Activated CD4-positive, alpha-beta T cell treated with anti-CD3 and anti-CD28 coated beads, Interleukin-10, Interleukin-2, amounts not matched to agents 100 ng/mL and 50 ng/mL, durations not matched to agents 16 hours and 8 hours (primary cell): ENCODE results near the gene GRIP2.
A peak's percentile ranks its signal among the peaks of the same experiment; 100 is the strongest.

Experiments
- DNase-seq: peaks from one replicate; pipeline ENCODE4 v3.0.0-alpha.2; 2020

The GRIP2 gene

DNA sequence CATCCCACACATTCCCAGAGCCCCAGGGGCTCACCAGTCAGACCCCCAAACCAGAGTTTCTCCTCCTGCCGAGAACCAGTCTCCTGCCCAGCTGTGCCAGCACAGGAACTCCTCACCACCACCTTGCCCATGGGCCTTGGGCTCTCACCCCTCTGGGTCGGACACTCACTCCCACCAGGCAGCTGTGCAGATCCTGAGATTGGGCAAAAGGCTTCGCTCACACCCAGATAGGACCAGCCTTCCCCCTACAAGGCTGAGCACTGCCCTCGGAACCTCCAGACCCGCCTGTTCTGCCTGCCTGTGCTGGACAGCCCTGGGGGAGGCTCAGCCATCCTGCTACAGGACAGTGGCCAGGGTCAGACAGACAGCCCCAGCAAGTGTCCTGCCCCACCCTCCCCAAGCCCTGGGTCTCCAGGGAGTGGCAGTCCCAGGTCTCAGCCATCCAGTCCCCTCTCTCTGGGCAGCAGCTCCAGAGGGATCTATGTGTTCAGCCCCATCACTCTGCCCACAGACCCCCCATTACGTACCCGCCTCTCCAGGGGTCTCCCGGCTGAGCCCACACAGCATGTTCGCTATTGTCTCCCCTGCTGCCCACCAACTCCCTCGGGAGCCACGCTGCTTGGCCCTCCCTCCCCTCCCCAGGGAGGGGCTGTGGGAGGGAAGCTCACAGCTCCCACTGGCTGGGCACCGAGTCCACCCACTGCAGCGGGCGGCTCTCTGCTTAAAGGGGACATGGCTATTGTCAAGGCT, at the start of gene GRIP2:
GRIP2 (minus strand) TSS at position 601 of the 750 bp plus-strand sequence; CDS start at position 567, 34 bp downstream.
- no peak for DNase-seq

DNA sequence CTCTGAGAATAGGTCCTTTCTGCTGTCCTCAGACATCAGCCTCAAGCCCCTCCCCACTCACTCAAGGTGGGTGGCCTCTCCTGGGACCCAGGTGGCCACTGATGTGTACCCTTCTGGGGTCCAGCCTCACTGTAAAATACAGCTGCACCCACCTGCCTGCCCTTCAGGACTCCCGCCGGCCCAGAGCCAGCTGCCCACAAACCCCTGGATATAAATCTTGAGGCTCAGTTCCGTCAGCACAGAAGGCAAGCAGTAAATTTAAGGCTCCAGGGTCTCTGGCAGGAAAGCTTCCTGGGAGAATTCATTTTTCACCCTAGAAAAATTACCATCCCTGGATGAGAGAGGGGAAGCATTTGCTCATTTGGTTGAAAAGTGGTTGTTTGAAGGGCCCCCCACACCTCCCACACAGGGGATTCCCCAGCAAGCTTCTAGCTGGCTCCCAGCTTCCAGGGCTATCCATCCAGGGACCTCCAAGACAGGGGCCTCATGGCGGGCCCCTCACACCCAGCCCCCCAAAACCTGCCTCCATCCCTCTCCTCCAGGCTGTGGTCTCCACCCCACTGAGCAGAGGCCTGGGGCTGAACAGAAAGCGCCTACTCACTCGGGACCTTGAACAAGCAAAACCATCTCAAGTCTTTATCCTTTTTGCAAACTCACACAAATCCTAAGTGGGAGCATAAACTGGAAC, 48.4 kb upstream of the GRIP2 start:
- DNase-seq, result no peak

DNA sequence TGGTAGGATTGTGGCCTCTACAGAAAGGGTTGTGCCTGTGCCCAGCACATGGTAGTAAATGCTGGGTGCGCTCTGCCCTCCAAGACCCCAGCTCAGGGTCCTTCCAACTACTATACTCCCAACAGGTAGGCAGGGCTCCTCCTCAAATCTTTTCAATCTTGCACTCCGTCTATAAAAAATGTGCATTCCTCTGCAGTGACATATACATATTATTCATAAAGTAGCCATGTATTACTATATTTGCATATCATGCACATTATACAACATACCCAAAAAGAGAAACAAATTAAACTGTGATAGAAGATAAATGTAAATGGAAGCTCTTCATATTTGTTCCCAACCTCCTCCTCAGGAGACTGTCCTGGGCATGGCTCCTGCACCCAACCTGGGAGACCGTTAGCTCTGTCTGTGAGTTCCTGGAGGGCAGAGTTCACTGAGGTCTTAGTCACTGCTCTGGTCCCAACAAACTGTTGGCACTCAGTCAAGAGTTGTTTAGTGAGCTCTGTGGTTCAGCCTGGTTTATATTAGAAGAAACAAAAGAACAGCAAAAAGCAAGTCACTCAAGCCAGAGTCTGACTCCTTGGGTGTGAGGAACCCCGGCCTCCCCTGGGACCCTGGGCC, 47.7 kb upstream of the GRIP2 start:
- DNase-seq, result no peak

DNA sequence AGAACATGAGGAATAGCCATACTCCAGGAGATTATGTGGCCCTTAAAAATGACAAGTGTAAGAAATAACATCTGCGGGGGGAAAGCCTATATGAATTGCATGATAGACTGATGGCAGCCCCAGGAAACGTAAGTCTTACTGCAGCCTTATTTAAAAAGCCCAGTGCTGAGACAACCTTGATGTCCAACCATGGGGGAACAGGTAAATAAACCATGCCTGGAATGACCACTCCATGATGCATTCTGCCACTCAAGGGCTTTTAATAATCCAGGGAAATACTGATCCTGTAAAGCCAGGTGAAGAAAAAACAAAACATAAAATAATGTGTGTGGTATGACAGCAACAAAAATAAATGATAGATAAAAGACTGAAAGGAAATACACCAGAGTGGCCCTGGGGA, 46.5 kb upstream of the GRIP2 start:
- DNase-seq, result no peak

DNA sequence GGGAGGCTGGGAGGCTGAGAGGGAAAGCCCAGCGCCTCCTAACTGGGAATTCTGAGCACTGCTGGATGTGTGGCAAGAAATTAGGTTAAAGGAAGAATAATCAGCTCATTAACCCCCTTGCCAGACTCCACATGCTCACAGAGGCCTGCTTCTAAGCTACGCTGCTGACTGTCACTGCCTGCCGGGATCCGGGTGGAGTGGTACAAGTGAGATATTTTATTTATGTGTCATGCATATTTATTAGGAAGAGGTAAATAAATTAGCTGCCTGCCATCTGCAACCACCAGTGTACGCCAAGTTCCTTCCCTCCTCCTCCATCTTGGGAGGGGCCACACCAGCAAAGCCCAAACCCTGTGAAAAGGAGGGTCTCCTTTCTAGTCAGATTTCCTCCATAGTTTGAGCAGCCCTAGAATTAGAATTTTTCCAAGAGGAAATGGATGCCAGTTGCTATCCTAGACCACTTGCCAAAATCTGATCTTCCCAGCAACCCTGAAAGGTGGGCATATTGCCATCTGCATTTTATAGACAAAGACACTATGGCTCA, 43.5 kb upstream of the GRIP2 start:
- DNase-seq, result no peak

DNA sequence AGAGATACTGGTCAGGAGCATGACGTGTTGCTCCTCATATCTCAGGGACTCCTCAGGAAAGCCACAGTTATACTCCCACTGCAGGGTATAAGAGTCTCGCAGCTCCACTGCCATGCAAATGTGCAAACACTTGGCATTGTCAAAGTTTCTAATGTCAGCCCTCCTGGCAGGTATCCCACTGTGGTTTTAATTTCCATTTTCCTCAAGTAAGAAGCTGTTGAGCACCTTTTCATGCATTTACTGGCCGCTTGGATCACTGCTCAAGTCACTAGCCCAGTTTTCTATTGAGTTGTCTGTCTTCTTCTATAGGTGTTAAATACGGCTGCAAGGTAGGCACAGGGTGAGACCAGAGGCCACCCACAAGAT, 41.9 kb upstream of the GRIP2 start:
- no peak for DNase-seq

DNA sequence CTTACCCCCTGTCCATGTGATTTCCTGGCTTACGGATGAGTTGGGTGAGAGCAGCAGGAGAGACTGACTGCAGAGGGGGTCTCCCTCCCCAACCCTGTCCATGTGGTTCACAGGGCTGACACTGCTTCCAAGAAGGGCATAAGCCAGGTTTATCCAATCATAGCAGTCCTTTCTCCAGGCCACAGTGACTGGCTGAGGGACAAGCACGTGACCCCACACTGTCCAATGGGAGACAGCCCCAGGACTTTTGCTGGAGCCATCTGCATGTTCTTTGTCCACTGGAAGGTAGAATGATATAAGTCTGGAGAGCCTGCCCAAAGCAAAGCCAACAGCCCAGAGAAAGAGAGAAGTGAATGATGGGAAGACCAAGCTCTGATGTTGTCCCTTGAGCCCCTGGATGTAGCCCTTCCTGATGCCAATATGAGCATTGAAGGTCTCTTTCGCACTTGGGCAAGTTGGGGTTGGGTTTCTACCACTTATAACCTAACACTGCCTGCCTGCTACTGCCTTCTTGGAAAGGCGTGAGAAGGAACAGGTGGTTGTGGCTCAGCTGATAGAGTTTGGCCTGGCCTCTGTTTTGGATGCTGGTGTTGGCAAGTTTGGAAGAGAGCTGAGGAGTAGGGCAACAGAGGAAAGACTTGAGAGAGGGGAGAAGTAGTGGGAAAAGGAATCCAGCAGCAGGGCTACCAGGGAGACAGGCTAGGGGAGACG, 41.3 kb upstream of the GRIP2 start:
- DNase-seq, result no peak

DNA sequence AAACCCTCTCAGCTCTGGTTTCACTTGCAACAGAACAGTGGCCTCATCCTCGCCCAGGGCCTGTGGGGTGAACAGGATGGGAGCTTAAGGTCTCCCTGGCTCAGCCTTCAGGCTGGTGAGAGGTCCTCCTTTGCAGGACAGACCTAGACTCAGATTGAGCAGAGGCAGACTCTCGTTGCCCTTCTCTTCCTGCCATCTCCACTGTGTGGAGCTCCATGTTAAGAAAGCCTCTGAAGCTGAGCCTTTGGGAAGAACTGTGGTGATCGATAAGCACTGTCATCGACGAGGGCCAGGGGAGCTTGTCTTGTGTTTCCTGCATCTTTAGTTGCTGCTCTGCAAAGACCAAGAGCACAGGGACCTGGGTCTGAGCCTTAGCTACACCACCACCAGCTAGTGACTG, 37.8 kb upstream of the GRIP2 start:
- no peak for DNase-seq

DNA sequence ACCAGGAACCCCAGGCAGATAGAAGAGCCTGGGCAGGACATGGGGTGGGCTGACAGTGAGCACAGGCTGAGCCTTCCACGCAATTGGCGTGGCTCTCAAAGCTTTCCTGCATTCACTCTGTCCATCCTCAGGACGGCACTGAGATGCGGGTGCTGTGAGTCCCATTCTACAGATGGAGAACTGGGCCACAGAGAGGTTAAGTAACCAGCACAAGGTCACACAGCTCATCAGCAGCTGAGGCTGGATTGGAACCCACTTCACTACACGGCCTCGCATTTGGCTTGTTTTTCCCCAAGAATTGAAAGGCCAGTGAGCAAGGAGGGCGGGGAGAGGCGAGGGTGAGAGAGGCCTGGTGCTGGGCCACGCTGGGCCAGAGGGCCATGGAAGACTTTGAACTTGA, 36.0 kb upstream of the GRIP2 start:
- DNase-seq, result no peak

DNA sequence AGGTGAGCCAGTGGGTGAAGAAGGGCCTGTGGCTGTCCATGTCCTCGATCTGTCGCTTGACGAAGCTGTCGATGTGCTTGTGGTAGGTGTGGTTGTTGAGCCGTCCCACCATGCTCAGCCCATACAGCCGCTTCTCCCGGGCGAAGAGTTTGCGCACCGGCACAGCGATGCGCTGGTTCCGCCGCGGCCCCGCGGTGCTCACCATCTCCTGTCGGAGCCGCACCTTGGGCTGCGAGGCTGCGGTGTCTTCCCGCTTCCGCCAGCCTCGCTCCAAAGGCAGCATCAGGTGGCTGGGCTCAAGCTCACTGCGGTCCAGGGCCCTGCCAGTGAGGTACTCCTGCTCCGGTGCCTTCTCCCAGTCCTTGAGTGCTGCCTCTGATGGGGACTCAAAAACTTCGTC, 34.0 kb upstream of the GRIP2 start:
- DNase-seq, result no peak

DNA sequence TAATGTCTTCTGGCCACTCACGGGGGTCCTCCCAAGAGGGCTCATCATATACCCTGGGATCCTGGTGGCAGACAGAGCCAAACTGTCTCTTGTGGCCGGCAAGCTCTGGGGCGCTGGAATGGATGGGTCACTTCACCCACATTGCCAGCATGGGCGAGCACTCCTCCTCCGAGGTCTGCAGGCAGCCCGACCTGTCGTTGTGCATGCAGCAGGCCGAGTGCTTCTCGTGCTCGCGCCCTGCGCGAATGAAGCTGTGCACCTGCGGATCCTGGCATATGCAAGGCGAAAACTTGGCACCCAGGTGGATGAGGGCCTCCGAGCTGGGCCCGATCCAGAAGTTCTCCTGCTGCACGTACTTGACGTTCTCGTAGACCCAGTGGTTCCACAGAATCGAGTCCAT, 33.6 kb upstream of the GRIP2 start:
- DNase-seq, result no peak

DNA sequence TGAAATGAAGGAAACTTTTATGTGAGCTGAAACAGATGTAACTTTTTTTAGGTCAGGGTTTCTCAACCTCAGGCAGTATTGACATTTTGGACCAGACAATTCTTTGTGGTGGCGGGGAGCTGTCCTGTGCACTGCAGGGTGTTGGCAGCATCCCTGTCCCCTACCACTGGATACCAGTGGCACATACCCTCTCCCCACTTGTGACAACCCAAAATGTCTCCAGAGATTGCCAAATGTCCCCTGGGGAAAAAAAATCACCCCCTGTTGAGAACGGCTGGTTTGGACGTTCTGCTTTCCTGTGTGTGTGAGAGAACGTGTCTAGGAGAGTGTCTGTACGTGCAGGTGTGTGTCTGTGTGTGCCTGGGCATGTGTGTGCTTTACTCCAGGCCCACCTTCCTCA, 30.7 kb upstream of the GRIP2 start:
- no peak for DNase-seq

DNA sequence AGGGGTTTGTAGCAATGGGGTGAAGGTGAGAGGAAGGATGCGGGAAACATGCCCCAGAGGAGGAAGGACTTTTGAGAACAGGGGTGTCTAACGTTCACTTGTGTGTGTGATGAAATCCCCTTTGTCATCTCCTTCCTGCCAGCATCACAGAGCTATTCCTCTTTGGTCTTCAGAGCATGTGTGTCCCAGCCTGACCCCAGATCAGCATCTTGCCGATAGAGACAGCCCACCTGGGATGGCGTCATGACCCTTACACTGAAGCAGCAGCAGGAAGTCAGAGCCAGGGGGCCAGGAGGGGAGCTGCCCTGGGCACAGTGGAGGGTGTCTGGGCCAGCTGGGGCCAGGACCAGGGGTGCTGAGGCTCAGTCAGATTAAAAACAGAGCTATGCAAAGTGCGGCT, 29.9 kb upstream of the GRIP2 start:
- DNase-seq, result peak; percentile 4

DNA sequence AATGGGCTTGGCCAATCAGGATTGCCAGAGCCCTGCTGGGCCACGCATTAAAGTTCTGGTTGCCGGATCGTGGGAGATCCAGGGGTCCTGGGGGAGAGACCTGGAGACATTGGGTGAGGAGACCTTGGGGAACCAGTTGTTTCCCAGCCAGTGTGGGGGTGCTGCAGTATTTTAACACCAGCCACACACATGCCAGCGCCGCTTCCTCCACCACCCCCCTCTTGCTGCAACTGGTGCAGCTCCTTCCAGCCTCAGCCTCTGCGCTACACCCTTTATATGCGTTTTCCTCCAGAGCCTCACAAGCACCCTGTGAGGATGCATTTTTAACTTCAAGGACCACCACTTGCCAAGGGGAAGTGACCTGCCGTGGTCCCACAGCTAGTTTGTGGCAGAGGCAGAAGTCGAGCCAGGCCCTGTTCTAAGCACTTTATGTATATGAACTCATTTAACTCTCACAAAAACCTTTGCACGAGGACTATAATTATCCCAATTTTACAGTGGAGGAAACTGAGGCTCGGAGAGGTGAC, 29.4 kb upstream of the GRIP2 start:
- DNase-seq, result no peak

DNA sequence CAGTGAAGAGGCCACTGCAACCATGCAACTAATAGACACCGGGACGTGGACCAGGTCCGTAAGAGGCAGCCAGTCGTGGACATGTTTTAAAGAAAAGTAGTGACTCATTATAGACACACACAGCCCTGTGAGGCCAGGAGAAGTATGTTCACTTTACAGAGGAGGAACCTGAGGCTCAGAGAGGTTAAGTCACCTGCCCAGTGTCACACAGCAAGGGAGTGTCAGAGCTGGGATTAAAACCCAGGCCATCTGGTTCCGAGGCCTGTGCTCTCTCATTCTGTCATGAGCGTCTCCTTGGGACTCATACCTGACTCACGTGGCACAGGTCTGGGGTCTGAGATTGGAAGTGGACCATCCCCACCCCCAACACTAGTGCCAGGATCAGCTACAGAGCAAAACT, 28.1 kb upstream of the GRIP2 start:
- no peak for DNase-seq

DNA sequence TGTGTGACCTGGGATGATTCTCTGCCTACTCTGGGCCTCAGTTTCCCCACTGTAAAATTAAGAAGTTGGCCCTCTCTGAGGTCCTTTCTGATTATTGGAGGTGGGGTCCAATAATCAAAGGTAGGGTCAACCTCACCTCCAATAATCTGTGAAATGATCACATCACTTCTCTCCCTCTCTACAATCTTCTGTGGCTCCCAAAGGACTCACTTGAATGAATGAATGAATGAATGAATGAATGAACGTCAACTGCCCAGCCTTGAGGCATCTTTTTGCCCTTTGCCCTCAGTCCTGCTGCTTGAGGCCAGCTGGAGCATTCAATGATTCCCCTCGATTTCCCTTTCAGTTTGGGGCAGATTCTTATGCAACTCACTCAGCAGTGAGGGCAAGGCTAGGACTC, 26.7 kb upstream of the GRIP2 start:
- no peak for DNase-seq

DNA sequence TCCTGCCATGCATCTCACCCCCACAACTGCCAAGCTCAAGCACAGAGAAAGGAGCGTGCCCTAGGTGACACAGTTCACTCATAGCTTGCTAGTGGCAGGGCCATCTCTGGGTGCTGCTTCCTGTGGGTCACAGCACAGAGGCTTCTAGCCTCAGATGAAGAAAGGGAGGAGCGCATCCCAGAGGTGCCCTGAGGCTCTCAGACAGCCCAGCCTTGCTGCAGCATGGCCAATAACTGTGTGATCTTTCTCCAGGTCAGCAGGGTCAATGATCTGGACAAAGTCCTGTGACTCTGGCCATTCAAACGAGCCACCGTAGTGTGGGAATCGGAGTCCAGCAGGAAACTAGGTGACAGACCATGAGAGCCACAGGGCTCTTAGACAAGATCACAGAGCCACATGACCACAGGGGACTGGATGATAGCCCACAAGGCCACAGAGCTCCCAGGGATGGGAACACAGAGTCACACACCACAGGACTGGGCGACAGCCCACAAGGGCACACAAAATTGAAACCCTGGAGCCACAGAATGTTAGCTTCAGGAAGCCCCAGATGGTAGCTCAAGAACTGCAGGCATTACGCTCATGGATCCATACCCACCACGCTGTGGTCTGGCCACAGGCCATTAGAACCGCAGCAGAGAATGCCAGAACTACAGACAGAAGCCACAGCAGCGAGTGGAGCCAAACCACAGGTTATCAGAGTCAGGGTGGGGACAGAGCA, 25.9 kb upstream of the GRIP2 start:
- DNase-seq, result peak; percentile 11

DNA sequence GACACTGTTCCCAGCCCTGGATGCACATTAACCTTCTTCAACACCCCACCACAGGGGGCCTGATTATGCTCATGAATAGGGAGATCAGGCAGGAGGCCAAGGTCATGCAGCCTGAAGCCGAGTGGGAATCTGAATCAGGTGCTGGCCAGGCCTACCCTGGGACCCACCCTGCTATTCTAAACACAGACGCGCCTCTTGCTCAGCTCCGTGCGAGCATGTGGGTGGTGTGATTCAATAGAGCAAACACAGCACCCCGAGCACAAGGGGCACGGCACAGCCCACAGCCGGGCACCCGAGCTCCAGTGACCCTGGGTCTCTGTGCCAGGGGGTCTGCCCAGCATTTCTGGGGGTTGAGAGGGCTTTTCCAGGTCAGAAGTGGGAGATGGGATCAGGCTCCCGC, 24.6 kb upstream of the GRIP2 start:
- DNase-seq, result no peak

DNA sequence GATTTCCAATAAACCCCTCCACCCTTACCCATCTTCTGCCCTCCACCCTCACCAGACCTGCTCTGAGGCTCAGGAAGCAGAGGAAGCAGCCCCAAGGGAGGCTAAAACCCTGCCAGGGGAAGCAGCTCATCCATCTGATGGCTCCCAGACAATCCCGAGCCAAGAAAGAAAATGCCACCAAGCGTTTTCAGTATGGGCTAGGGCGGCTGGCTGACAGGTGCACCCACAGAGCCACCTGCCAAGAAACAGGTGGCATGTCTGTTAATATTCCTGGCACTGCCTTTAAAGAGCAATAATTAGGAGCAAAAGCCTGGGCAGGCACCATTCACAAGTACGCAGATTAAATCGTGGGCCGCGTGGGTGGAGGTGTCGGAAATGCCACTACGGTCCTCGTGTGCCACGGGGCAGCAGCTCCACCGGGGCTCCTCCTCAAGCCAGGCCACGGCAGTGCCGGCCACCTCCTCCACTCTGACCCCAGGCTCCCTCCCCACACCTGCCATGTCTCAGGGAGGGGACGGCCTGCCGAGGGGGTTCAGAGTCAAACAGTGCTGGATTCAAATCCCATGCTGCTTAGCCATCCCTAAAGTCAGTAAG, 23.9 kb upstream of the GRIP2 start:
- no peak for DNase-seq

DNA sequence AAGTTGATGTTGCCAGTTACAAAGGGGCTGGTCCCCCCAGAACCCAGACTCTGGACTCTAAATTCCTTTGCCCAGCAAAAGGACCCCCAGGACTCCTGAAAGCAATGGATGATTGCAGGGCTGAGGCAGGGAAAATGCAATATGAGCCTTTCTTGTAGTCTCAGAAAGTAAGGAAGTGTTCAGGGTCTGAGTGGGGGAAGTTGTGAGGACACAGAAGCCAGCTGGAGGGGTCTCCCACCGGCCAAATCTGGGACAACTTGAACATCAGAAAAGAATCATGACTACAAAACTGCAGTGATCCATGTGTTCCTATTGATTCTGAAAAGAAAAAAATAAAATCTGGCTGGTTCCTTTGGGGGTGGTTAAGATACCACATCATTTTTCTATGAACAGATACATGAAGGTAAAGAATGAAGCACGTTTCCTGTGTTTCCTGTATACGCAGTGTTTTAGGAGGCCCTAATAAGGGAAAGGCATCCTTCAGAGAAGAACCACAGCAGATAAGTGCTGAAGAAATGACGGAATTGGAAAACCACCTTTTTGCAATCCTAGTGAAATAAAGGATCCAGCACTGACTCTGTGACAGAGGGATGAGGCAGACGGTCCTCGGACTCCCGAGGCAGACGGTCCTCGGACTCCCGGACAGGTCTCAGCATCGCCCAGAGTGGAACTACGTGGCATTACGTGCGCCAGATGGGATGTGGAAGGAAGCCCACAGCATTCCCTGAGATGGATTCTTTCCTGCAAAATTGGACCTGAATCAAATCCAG, 22.2 kb upstream of the GRIP2 start:
- no peak for DNase-seq
